OCI-LY3 (cell line): ENCODE results near the gene HSPD1.

Experiments
- CTCF ChIP-seq: fragments of 200-600, 300-600 bp; sonication (generic); IDR thresholded peaks from 2 replicates; pipeline ENCODE4 v1.5.1; 2014; ENCODE audit warnings: antibody characterized with exemption, low read length, low read depth
- EZH2phosphoT487 ChIP-seq: fragments of 200-600 bp; shearing (Covaris generic); IDR thresholded peaks from 2 replicates; pipeline ENCODE4 v1.6.1; 2018; ENCODE audit warnings: antibody characterized with exemption, mixed run types, low read depth

DNA sequence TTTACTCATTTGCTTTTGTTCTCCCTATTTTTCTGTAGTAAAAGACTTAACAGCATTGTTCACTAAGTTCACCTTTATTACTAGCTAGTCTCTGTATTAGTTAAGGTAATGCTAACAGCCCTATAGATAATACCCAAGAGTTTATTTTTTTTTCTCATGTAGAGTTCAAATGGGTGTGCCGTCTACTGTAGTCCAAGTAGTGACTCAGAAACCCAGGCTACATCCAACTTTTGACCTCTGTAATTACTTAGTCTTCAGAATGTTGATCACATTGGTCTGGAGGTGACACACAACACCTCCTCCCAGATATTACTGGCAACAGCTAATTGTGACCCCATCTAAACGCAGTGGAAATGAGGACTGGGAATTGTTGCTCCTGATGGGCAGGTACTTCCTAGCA lies 38.6 kb downstream of the HSPD1 start:
- TF ChIP-seq CTCF (no peak), EZH2phosphoT487 (no peak)
